GM10847 (cell line): ENCODE measurements around the gene PSME3.

Experiments used
- POLR2A ChIP-seq: IDR thresholded peaks from 2 replicates; pipeline ENCODE4 v1.6.1; 2011; ENCODE audit not compliant: insufficient read length; ENCODE audit errors: extremely low read depth

The PSME3 gene

GRCh38 chr17:42803074-42803883, 29.9 kb upstream of the PSME3 start:
- no peak for TF ChIP-seq POLR2A

DNA sequence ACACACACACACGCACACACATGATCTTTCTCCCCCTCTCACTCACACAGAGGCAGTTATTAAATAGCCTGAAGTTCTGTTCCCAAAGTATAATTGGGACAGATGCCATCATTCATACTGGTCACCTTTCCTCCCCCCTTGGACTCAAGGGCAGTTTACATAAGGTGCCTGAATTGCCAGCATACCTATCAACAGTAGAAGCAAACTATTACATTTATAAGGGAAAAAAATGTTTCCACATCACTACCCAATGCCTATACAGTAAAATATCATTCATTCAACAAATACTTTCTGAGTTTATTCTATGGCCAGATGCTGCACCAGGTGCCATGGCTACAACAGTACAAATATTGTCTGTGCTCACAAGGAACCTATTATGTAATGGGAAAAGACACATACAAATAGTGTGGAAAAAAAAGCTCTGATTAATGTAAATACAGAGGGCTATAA, 28.3 kb upstream of the PSME3 start:
- TF ChIP-seq POLR2A: no peak

DNA sequence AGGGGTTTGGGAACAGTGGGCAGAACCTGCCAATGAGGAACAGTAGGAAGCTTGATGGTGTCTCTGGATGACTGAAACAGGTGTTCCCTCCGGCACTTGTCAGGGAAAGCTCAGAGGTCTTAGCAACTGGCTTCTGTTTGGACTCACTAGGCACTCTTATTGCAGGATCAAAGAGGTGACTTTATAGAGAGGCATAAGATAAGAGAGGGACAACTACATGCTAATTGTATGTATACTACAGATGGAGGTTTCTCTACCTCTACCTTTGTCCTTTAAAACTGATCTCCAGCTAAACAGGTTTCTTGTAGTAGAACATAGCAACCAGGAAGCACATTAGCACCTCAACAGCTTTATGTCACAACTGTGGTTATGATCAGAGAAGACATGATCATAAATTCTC, 26.9 kb upstream of the PSME3 start:
- TF ChIP-seq POLR2A: no peak

GRCh38 chr17:42809250-42809649, 23.9 kb upstream of the PSME3 start:
- TF ChIP-seq POLR2A: no peak

GRCh38 chr17:42814633-42815399, 18.4 kb upstream of the PSME3 start:
- TF ChIP-seq POLR2A: no peak

DNA sequence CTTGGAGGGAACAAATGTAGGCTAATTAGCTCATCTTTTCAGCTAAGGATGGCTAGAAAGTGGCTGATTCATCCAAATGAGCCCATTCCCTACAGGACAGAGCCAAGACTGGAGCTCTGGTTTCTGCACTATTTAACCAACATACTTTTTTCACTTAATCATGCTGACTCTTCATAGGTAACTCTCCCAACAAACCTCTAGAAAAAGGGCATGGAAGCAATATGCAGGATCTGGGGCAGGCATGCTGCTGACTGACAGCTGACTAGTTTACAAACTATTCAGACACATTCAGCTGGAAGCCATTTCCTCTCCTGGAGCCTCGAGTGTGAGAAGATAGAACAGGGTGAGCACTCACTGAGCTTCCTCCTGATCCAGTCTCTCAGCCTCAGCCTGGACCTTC, 15.3 kb upstream of the PSME3 start:
- no peak for TF ChIP-seq POLR2A

GRCh38 chr17:42818379-42818778, 14.8 kb upstream of the PSME3 start:
- TF ChIP-seq POLR2A: no peak

- TF ChIP-seq POLR2A: no peak
These were observed 13.2 kb upstream of the PSME3 start for GRCh38 chr17:42819939-42820535.

DNA sequence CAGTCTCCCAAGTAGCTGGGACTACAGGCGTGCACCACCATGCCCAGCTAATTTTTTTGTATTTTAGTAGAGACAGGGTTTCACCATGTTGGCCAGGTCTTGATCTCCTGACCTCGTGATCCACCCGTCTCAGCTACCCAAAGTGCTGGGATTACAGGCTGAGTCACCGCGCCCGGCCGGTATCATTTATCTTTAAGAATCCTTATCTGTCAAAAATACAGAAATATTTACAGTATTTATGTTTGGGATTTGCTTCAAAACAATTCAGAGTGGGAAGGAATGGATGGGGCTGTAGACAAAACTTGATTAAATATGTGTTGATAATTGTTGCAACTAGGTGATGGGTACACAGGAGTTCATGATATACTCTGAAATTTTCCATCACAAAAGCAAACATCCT, 12.0 kb upstream of the PSME3 start:
- no peak for TF ChIP-seq POLR2A

- TF ChIP-seq POLR2A: no peak
These were observed 5.7 kb upstream of the PSME3 start for GRCh38 chr17:42827472-42827871.

GRCh38 chr17:42830971-42831370, 2.2 kb upstream of the PSME3 start:
- TF ChIP-seq POLR2A: no peak

- no peak for TF ChIP-seq POLR2A
These were observed 824 bp upstream of the PSME3 start for GRCh38 chr17:42832213-42832933.

DNA sequence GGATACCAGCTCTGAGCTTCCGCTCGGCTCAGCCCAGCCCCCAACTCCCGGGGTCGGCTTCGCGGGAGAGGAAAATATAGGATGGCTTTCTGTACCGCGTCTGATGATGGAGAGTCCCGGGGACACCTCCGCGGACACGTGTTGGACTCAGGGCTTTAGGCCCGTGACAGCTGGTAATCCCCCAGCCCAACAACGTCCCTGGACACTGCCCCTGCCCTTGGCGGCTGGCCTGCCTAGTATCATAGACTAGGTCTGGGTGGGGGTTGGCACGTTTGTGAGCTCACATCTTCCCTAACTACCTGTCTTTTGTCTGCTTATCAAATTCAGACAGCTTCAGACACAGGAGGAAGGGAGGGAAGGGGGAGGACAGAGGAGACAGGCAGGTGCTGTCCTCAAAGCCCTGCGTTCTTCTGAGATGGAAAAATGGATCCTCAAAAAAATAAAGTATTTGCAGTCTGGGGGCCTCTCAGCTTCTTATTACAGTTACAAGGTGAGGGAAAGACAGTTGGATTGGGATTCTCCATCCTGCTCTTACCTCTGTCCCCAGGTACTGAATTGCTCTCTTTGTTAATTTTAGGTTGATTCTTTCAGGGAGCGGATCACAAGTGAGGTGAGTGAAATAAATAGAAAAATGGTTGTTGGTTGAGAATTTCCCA, 698 bp downstream of the PSME3 start:
- no peak for TF ChIP-seq POLR2A

GRCh38 chr17:42835732-42836131, 2.5 kb downstream of the PSME3 start:
- no peak for TF ChIP-seq POLR2A
